SK-N-MC (cell line): Measurements from ENCODE around the gene FOXR1.
"Not testable (repeated sequence)": the region's sequence is repeated elsewhere in the genome, so short reads cannot be mapped to it uniquely, and the experiment has no call there.

Source experiments
- DNase-seq: peaks from one replicate; pipeline ENCODE4 v3.0.0-alpha.2; 2011; ENCODE audit warnings: low read depth, low spot score
- H3K27ac ChIP-seq: fragments of 200-600 bp; sonication (generic); 2 replicates; pipeline ENCODE4 v1.5.1; 2016; ENCODE audit warnings: mixed run types
- H3K36me3 ChIP-seq: fragments of 200-600 bp; sonication (generic); 2 replicates; pipeline ENCODE4 v1.6.1; 2017; ENCODE audit warnings: antibody characterized with exemption, low read length, mixed read lengths; ENCODE audit not compliant: insufficient read depth
- H3K4me3 ChIP-seq: fragments of 200-600 bp; sonication (generic); 2 replicates; pipeline ENCODE4 v1.5.1; 2016
- H3K9ac ChIP-seq: fragments of 200-600 bp; sonication (generic); 2 replicates; pipeline ENCODE4 v1.8.0; 2017; ENCODE audit warnings: mixed run types, mixed read lengths; ENCODE audit not compliant: insufficient read length
- H3K9me3 ChIP-seq: fragments of 200-600 bp; sonication (generic); 2 replicates; pipeline ENCODE4 v1.6.1; 2017; ENCODE audit warnings: low read depth, mild to moderate bottlenecking, antibody characterized with exemption, low read length, moderate library complexity, mixed read lengths
- EZH2 ChIP-seq: fragments of 200-600 bp; sonication (generic); IDR thresholded peaks from one replicate; pipeline ENCODE4 v1.6.1; 2017; ENCODE audit warnings: antibody characterized with exemption
- FOXP2 ChIP-seq: optimal IDR thresholded peaks from 2 replicates; pipeline ENCODE3; 2011; ENCODE audit warnings: mild to moderate bottlenecking, moderate library complexity; ENCODE audit not compliant: insufficient read depth; ENCODE audit errors: extremely low read length, control extremely low read depth
- POLR2AphosphoS5 ChIP-seq: IDR thresholded peaks from 2 replicates; pipeline ENCODE4 v1.6.1; 2012; ENCODE audit warnings: mild to moderate bottlenecking, low read depth, low read length, borderline replicate concordance

FOXR1 gene

DNA sequence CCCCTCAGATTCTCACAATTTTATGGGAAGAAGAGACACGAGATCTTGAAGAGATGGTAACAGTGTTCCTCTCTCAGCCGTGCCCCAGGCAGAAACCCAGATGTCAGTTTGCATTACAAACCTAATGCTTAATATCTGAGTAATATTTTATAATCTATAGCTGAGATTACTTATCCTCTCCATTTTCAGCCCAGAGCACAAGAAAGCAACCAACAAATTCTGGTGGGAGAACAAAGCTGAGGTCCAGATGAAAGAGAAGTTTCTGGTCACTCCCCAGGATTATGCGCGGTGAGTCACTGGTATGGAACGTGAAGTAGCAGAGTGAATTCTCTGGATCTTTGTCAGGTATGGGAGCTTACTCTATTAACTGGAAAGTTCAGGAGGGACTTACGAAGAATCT lies 27.3 kb downstream of the FOXR1 start:
- Histone ChIP-seq H3K4me3 (peak overlapping the region; percentile 97), H3K9me3 (no peaks in the 10 kb centered on the region), H3K36me3 (peaks cover 36% of the 10 kb centered on the region), H3K9ac (peak overlapping the region; percentile 87), H3K27ac (0 out of 2 replicates have a peak overlapping the region, but pooled peaks have one; percentile 23)
- TF ChIP-seq FOXP2 (no peak), EZH2 (no peak), POLR2AphosphoS5 (no peak)
- DNase-seq = no peak

- no peak for DNase-seq
- Histone ChIP-seq H3K27ac (0 out of 2 replicates have a peak overlapping the region, but pooled peaks have one; percentile 42), H3K9ac (no peak overlapping the region)
These were observed 29.3 kb downstream of the FOXR1 start for GRCh38 chr11:119000906-119001305.

DNA sequence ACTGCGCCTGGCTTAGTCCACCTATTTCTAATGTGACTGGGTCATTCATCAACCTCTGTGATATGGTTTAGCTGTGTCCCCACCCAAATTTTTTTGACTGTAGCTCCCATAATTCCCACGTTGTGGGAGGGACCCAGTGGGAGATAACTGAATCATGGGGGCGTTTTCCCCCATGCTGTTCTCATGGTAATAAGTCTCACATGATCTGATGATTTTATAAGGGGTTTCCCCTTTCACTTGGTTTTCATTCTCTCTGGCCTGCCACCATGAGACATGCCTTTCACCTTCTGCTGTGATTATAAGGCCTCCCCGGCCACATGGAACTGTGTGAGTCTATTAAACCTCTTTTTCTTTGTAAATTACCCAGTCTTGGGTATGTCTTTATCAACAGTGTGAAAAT lies 35.1 kb downstream of the FOXR1 start:
- Histone ChIP-seq H3K36me3 (peaks cover 45% of the 10 kb centered on the region), H3K9ac (no peak overlapping the region), H3K9me3 (no peaks in the 10 kb centered on the region), H3K27ac (no peak overlapping the region), H3K4me3 (no peak overlapping the region)
- DNase-seq = no peak
- TF ChIP-seq FOXP2 (no peak), POLR2AphosphoS5 (no peak), EZH2 (no peak)

More at GRCh38 chr11:119000906-119001305, 29.3 kb downstream of the FOXR1 start:
- no peak overlapping the region for H3K4me3 ChIP-seq
- TF ChIP-seq POLR2AphosphoS5 = no peak
- no peaks in the 10 kb centered on the region for H3K9me3 ChIP-seq
- H3K36me3 ChIP-seq = peaks cover 42% of the 10 kb centered on the region

- TF ChIP-seq FOXP2 (no peak), EZH2 (no peak), POLR2AphosphoS5 (no peak)
- DNase-seq = no peak
- no peak overlapping the region for H3K4me3 ChIP-seq
- H3K36me3 ChIP-seq = peaks cover 64% of the 10 kb centered on the region
- H3K9me3 ChIP-seq = no peaks in the 10 kb centered on the region
- H3K27ac ChIP-seq = no peak overlapping the region
- no peak overlapping the region for H3K9ac ChIP-seq
These were observed 40.0 kb downstream of the FOXR1 start for GRCh38 chr11:119011476-119012053.

- no peak for DNase-seq
- H3K36me3 ChIP-seq = peaks cover 65% of the 10 kb centered on the region
- TF ChIP-seq EZH2 = no peak
These were observed 41.1 kb downstream of the FOXR1 start for GRCh38 chr11:119012629-119013170.

DNA sequence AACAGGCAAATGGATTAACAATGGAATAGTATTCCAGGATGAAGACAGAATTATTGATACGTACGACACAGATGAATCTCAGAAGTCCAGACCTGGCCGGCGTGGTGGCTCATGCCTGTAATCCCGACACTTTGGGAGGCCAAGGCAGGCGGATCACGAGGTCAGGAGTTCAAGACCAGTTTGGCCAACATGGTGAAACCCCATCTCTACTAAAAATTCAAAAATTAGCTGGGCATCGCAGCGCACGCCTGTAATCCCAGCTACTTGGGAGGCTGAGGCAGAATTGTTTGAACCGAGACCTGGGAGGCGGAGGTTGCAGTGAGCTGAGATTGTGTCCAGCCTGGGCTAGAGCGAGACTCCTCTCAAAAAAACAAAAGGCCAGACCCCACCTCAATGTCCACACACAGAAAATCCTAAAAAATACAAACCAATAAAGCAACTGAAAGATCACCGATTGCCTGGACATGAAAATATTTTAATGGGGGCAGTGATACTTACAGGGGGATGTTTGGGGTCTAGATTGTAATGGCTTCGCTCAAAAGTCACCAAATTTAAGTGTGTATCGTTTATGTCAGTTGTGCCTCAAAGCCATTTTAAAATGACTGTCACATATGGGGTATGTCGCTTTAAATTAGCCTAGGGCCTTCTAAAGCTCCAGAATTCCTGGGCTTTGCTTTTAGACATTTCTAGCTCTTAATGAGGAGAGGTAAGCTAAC lies 42.8 kb downstream of the FOXR1 start:
- Histone ChIP-seq H3K36me3 (peaks cover 65% of the 10 kb centered on the region), H3K9me3 (no peaks in the 10 kb centered on the region), H3K27ac (peak overlapping the region; percentile 49; the same call in 1 of the 2 replicates), H3K9ac (no peak overlapping the region), H3K4me3 (no peak overlapping the region)
- no peak for DNase-seq
- TF ChIP-seq FOXP2 (no peak), EZH2 (no peak), POLR2AphosphoS5 (no peak; the same call in 1 of the 2 replicates)

More at GRCh38 chr11:119012629-119013170, 41.1 kb downstream of the FOXR1 start:
- no peaks in the 10 kb centered on the region for H3K9me3 ChIP-seq
- no peak overlapping the region for H3K9ac ChIP-seq
- H3K4me3 ChIP-seq = no peak overlapping the region
- peak overlapping the region; percentile 56 for H3K27ac ChIP-seq

DNA sequence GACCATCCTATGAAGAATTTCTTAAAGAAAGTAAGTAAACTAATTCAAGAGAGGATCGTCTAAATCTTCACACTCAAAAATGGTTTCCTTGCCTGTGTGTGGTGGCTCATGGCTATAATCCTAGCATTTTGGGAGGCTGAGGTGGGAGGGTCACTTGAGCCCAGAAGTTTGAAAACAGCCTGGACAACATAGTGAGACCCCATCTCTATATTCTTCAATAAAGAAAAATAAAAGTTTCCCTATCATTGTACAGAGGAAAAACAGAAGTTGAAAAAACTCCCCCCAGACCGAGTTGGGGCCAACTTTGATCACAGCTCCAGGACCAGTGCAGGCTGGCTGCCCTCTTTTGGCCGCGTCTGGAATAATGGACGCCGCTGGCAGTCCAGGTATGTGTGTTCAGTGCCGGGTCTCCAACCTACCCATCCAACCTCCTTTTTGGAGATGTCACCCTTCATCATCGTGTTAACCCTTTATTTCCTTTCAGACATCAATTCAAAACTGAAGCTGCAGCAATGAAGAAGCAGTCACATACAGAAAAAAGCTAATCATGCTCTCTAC lies 43.6 kb downstream of the FOXR1 start:
- TF ChIP-seq FOXP2 = no peak
- TF ChIP-seq EZH2 = no peak
- TF ChIP-seq POLR2AphosphoS5 = no peak; the same call in 1 of the 2 replicates
- H3K9ac ChIP-seq = no peak overlapping the region
- no peaks in the 10 kb centered on the region for H3K9me3 ChIP-seq
- no peak for DNase-seq
- H3K36me3 ChIP-seq = peaks cover 62% of the 10 kb centered on the region
- peak overlapping the region; percentile 49; the same call in 1 of the 2 replicates for H3K27ac ChIP-seq
- H3K4me3 ChIP-seq = no peak overlapping the region

- Histone ChIP-seq H3K27ac (peak overlapping the region; percentile 93), H3K9ac (peak overlapping the region; percentile 100), H3K4me3 (peak overlapping the region; percentile 100), H3K36me3 (peaks cover 63% of the 10 kb centered on the region), H3K9me3 (no peaks in the 10 kb centered on the region)
- DNase-seq = no peak
- TF ChIP-seq EZH2 (no peak), POLR2AphosphoS5 (no peak), FOXP2 (no peak)
These were observed 44.9 kb downstream of the FOXR1 start for GRCh38 chr11:119016216-119017009.

DNA sequence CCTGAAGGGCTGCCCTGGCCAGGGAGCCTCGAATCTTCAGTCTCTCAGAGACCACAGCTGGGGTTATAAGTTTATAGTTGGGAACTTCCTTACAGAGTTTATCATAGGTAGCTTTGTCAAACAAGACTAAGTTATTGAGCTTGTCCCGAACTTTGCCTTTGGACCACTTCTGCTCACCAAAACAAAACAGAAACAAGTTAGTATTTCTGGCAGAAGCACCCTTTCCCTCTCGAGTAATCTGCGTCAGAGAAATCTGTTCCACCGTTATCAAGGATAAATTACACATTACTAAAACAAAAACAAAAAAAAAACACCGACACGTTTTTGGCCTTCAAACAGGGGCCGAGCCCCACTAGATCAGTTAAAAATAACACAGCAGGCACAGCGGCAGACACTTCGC lies 45.8 kb downstream of the FOXR1 start:
- peak overlapping the region; percentile 93 for H3K27ac ChIP-seq
- DNase-seq, H3K9me3 ChIP-seq: not testable (repeated sequence)
- H3K4me3 ChIP-seq = peak overlapping the region; percentile 100
- H3K36me3 ChIP-seq = peaks cover 68% of the 10 kb centered on the region
- peak overlapping the region; percentile 100 for H3K9ac ChIP-seq
